Fibroblast of skin of scalp (primary cell): Measurements from ENCODE around the gene METTL22.

Experiments used
- DNase-seq: peaks from one replicate; pipeline ENCODE4 v3.0.0-alpha.2; 2013

The METTL22 gene

GRCh38 chr16:8594149-8594666 is 27.3 kb upstream of the METTL22 start:
- DNase-seq = no peak

- no peak for DNase-seq
Measured at GRCh38 chr16:8595783-8596182, 25.7 kb upstream of the METTL22 start.

GRCh38 chr16:8596581-8596980 is 24.9 kb upstream of the METTL22 start:
- no peak for DNase-seq

- DNase-seq = no peak
Measured at GRCh38 chr16:8600144-8600775, 21.2 kb upstream of the METTL22 start.

- no peak for DNase-seq
Measured at GRCh38 chr16:8605554-8605953, 15.9 kb upstream of the METTL22 start.

GRCh38 chr16:8607214-8607613 is 14.3 kb upstream of the METTL22 start:
- no peak for DNase-seq

GRCh38 chr16:8611122-8611521 is 10.4 kb upstream of the METTL22 start:
- no peak for DNase-seq

GRCh38 chr16:8611886-8612600 is 9.5 kb upstream of the METTL22 start:
- DNase-seq = peak; percentile 53

- DNase-seq = no peak
Measured at GRCh38 chr16:8614435-8615029, 7.0 kb upstream of the METTL22 start.

GRCh38 chr16:8619671-8620370 is 1.7 kb upstream of the METTL22 start:
- no peak for DNase-seq

- DNase-seq = no peak
Measured at GRCh38 chr16:8620535-8620934, 963 bp upstream of the METTL22 start.

- no peak for DNase-seq
Measured at GRCh38 chr16:8621222-8621571, 301 bp upstream of the METTL22 start.

GRCh38 chr16:8622315-8622656 is 788 bp downstream of the METTL22 start:
- no peak for DNase-seq

- DNase-seq = no peak
Measured at GRCh38 chr16:8623634-8624033, 2.1 kb downstream of the METTL22 start.

GRCh38 chr16:8625491-8626087 is 4.1 kb downstream of the METTL22 start:
- no peak for DNase-seq

- no peak for DNase-seq
Measured at GRCh38 chr16:8626946-8627345, 5.4 kb downstream of the METTL22 start.

GRCh38 chr16:8627456-8627855 is 6.0 kb downstream of the METTL22 start:
- no peak for DNase-seq

- no peak for DNase-seq
Measured at GRCh38 chr16:8628981-8629725, 7.7 kb downstream of the METTL22 start.

GRCh38 chr16:8630255-8630953 is 8.9 kb downstream of the METTL22 start:
- no peak for DNase-seq

- no peak for DNase-seq
Measured at GRCh38 chr16:8631373-8631772, 9.9 kb downstream of the METTL22 start.

GRCh38 chr16:8631818-8632465 is 10.4 kb downstream of the METTL22 start:
- no peak for DNase-seq
